MCF 10A (cell line): ENCODE measurements around the gene PADI3. TPM values are rescaled to one million over a fixed set of nuclear protein-coding genes. Genes with fewer than 3 reads are reported as not detected.

Experiments
- BruUV-seq: library from RNA; stranded (reverse); fragments of 400-500 nt; replicated peaks from 2 replicates; lab custom pipeline; 2021; lab: Mats Ljungman, UMichigan
- CTCF ChIA-PET: fragments of 300-600 bp; sonication (Branson Sonifier 250); formaldehyde crosslinking; extraction: SDS; loops from one replicate; lab custom pipeline; 2021; ENCODE audit warnings: antibody characterized with exemption, inconsistent platforms; lab: Yijun Ruan, JAX
- POLR2A ChIA-PET: fragments of 300-600, 350-650 bp; sonication (Branson Sonifier 250); formaldehyde crosslinking; extraction: SDS; loops from one replicate; lab custom pipeline; 2020; ENCODE audit warnings: antibody characterized with exemption, inconsistent platforms; lab: Yijun Ruan, JAX
- DNase-seq: peaks from one replicate; pipeline ENCODE4 v3.0.0-alpha.2; 2018; ENCODE audit not compliant: unreplicated experiment
- H3K27ac Mint-ChIP-seq: one replicate; pipeline ENCODE4 v1.8.0; 2022; ENCODE audit warnings: mild to moderate bottlenecking, low read depth, mixed read lengths; ENCODE audit not compliant: unreplicated experiment
- H3K27me3 Mint-ChIP-seq: one replicate; pipeline ENCODE4 v1.8.0; 2022; ENCODE audit warnings: mixed read lengths; ENCODE audit not compliant: insufficient read depth, unreplicated experiment
- H3K36me3 Mint-ChIP-seq: one replicate; pipeline ENCODE4 v1.8.0; 2022; ENCODE audit warnings: mild to moderate bottlenecking, moderate library complexity, mixed read lengths; ENCODE audit not compliant: insufficient read depth, unreplicated experiment
- H3K4me1 Mint-ChIP-seq: one replicate; pipeline ENCODE4 v1.8.0; 2022; ENCODE audit warnings: mixed read lengths; ENCODE audit not compliant: insufficient read depth, unreplicated experiment
- H3K4me3 Mint-ChIP-seq: one replicate; pipeline ENCODE4 v1.8.0; 2022; ENCODE audit warnings: mild to moderate bottlenecking, moderate library complexity, mixed read lengths; ENCODE audit not compliant: unreplicated experiment
- H3K9me3 Mint-ChIP-seq: one replicate; pipeline ENCODE4 v1.8.0; 2022; ENCODE audit warnings: mixed read lengths; ENCODE audit not compliant: unreplicated experiment
- intact Hi-C: fragments of 100-400 bp; cut with micrococcal nuclease; formaldehyde crosslinking; loops from 2 replicates; pipeline ENCODE4 v1.14.1; 2022
- total RNA-seq: library from RNA; stranded (reverse); gene quantifications from 2 replicates; pipeline ENCODE4 v1.2.3, GENCODE V29; 2022
- TF ChIP-seq, protein P1 (sequence below): fragments of 200-600 bp; IDR thresholded peaks from one replicate; pipeline ENCODE4 v1.8.0; 2022; ENCODE audit warnings: antibody characterized with exemption, mild to moderate bottlenecking; ENCODE audit not compliant: unreplicated experiment

PADI3 gene
- total RNA-seq, 1 experiment from 2014 or later, result 0.12 TPM

DNA sequence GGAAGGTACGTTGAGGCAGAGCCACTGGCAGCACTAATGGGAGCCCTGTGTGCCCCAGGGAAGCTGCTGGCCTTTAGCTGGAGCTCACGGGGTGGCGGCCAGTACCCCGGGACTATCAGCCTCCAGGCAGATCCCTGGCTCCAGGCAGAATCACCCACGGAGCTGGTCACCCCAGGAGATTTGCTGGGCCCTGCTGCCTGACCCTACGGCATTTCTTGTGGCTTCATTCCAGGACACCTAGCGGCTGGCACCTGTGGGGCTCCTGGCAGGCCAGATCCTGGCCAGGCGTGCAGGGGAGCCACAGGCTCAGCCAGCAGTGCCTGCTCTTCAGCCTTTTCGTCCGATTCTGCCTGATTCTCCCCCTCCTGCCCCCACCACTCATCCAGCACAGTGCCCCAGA lies 36.9 kb upstream of the PADI3 start:
- no peak for DNase-seq
- intact Hi-C loops, result no loop called here
- Mint-ChIP-seq H3K27me3 (no peaks in the 10 kb centered on the region), H3K9me3 (no peaks in the 10 kb centered on the region), H3K4me3 (no peak overlapping the region), H3K4me1 (peaks cover 52% of the 10 kb centered on the region), H3K27ac (peak overlapping the region; percentile 8), H3K36me3 (no peaks in the 10 kb centered on the region)
- CTCF ChIA-PET, result interaction anchor here (0.9 to 1.8 kb wide), 4 partner anchors 11 to 159 kb away, joined by 3 to 8 read pairs (median 4); no protein-coding TSS in a partner anchor
- POLR2A ChIA-PET, result interaction anchor here (0.7 to 2.0 kb wide), 3 partner anchors 8 to 49 kb away, joined by 3 to 5 read pairs (median 4); partner anchors contain the start of gene PADI1
- BruUV-seq, result no TSS peak
- TF ChIP-seq, protein P1, sequence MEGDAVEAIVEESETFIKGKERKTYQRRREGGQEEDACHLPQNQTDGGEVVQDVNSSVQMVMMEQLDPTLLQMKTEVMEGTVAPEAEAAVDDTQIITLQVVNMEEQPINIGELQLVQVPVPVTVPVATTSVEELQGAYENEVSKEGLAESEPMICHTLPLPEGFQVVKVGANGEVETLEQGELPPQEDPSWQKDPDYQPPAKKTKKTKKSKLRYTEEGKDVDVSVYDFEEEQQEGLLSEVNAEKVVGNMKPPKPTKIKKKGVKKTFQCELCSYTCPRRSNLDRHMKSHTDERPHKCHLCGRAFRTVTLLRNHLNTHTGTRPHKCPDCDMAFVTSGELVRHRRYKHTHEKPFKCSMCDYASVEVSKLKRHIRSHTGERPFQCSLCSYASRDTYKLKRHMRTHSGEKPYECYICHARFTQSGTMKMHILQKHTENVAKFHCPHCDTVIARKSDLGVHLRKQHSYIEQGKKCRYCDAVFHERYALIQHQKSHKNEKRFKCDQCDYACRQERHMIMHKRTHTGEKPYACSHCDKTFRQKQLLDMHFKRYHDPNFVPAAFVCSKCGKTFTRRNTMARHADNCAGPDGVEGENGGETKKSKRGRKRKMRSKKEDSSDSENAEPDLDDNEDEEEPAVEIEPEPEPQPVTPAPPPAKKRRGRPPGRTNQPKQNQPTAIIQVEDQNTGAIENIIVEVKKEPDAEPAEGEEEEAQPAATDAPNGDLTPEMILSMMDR, result peak; percentile 23

DNA sequence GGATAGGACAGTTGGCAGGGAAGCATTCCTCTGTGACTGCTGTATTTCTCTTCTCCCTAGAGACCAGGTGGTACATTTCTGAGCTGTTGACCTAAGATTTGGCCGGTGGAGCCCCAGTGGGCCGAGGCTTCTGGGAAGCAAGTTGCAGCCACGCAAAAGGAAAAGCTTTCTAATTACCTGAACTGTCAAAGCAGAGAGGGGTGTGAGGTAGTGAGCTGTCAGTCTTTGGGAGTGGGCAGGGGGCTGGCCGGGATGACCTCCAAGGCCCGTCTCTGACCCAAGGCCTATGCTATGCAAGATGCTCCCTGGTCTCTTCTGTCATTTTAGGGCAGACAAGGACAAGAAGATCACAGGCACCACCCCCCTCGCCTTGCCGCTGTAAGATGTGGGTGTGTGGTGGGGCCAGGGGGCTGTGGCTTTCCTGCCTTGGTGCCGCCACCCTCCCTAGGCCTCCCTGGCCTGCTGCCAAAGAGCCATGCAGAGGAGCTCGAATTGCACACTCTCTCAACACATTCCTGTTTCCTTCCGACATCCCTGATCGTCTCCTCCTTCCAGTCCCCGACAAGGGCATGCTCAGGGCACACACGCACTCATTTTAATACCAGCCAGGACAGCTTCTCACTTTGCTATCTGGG lies 36.3 kb upstream of the PADI3 start:
- ChIA-PET POLR2A (interaction anchor here (0.8 to 2.0 kb wide), 4 partner anchors 8 to 21 kb away, joined by 3 to 5 read pairs (median 4); partner anchors contain the start of gene PADI1), CTCF (interaction anchor here (0.6 to 1.8 kb wide), 4 partner anchors 25 to 112 kb away, joined by 3 to 8 read pairs (median 5); no protein-coding TSS in a partner anchor)
- Mint-ChIP-seq H3K27me3 (no peaks in the 10 kb centered on the region), H3K36me3 (no peaks in the 10 kb centered on the region), H3K27ac (peak overlapping the region; percentile 8), H3K4me3 (no peak overlapping the region), H3K4me1 (peaks cover 46% of the 10 kb centered on the region), H3K9me3 (no peaks in the 10 kb centered on the region)
- intact Hi-C loops, result no loop called here
- peak; percentile 80 for DNase-seq
- BruUV-seq, result no TSS peak
- TF ChIP-seq, protein P1, result no peak

DNA sequence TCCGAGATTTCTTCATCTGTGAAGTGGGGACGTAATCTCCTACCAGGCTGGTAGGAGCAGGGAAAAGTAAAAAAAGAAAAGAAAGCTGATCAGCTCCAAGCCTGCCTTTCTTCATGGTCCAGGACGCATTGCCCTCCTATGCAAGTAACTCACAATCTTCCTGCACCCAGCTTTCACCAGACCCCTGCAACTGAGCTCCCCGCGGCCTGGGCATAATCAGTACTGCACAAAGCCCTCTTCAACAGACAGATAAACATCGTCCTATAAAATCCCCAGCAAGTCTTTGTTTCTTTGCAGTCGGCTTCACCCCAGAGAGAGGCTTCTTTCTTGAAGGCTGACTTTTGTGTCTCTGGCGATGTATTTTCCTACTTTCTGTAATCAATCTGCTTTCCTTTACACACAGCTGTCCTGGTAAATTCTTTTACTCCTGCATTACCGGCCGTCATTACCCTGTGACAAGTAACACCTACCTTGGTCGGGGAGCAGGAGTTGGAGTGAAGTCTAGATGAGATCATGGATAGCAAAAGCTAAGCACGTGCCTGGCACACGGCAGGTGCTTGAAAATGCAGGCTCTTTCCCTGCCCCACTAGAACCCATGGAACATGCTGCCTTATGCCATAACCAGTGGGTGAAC lies 35.6 kb upstream of the PADI3 start:
- H3K36me3 Mint-ChIP-seq, result no peaks in the 10 kb centered on the region
- intact Hi-C loops, result no loop called here
- TF ChIP-seq, protein P1, result no peak
- no peaks in the 10 kb centered on the region for H3K27me3 Mint-ChIP-seq
- no peaks in the 10 kb centered on the region for H3K9me3 Mint-ChIP-seq
- DNase-seq, result no peak
- CTCF ChIA-PET, result interaction anchor here (0.7 to 1.8 kb wide), 2 partner anchors 24 to 87 kb away, joined by 4 to 6 read pairs; no protein-coding TSS in a partner anchor
- H3K4me3 Mint-ChIP-seq, result no peak overlapping the region
- peaks cover 40% of the 10 kb centered on the region for H3K4me1 Mint-ChIP-seq
- H3K27ac Mint-ChIP-seq, result peak overlapping the region; percentile 8
- BruUV-seq, result no TSS peak
- POLR2A ChIA-PET, result interaction anchor here (0.8 to 2.0 kb wide), 3 partner anchors 9 to 20 kb away, joined by 3 to 5 read pairs (median 4); partner anchors contain the start of gene PADI1

DNA sequence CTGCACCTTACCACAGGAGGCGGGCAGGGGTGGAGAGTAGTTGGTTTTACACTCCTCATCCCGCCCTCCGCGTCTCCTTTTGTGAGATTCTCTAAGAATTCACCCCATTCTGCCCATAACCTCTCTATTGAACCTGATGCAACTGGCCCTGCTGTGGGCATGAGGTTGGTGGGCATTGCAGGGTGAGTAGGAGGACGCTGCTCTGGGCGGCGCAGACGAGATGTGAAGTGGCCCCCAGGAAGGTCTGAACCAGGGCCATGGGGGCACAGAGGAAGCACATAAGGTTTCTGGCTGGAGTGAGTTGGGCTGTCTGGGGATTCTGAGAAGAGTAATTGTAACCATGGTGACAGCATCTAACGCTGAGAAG lies 35.1 kb upstream of the PADI3 start:
- intact Hi-C loops, result no loop called here
- Mint-ChIP-seq H3K9me3 (no peaks in the 10 kb centered on the region), H3K36me3 (no peaks in the 10 kb centered on the region), H3K4me3 (no peak overlapping the region), H3K27ac (no peak overlapping the region), H3K4me1 (peaks cover 40% of the 10 kb centered on the region), H3K27me3 (no peaks in the 10 kb centered on the region)
- no peak for DNase-seq
- TF ChIP-seq, protein P1, result no peak
- POLR2A ChIA-PET, result interaction anchor here (2.0 kb wide), 1 partner anchor 9 kb away, joined by 5 read pairs; the partner anchor contains the start of gene PADI1
- CTCF ChIA-PET, result no interaction called here
- no TSS peak for BruUV-seq
